Mesendoderm (in vitro differentiated cells): ENCODE results near the gene ARHGAP26.

ENCODE experiments used
- DNase-seq: peaks from one replicate; pipeline ENCODE4 v3.0.0; 2013
- H2AK5ac ChIP-seq: 2 replicates; pipeline ENCODE4 v1.6.1; 2013; ENCODE audit warnings: low read length, inconsistent platforms
- H2BK120ac ChIP-seq: 2 replicates; pipeline ENCODE4 v1.6.1; 2013; ENCODE audit warnings: low read depth, mild to moderate bottlenecking, low read length, moderate library complexity, mixed read lengths
- H2BK15ac ChIP-seq: replicated peaks from 2 replicates; pipeline ENCODE4 v1.6.1; 2013; ENCODE audit warnings: low read depth, mild to moderate bottlenecking, moderate library complexity
- H2BK5ac ChIP-seq: 2 replicates; pipeline ENCODE4 v1.6.1; 2013; ENCODE audit warnings: low read length, inconsistent platforms
- H3K18ac ChIP-seq: 2 replicates; pipeline ENCODE4 v1.6.1; 2013; ENCODE audit warnings: mild to moderate bottlenecking, low read length, mixed read lengths
- H3K23ac ChIP-seq: one replicate; pipeline ENCODE4 v1.6.1; 2013; ENCODE audit warnings: low read length
- H3K27ac ChIP-seq: 2 replicates; pipeline ENCODE4 v1.5.1; 2013; ENCODE audit warnings: low read depth, mild to moderate bottlenecking, inconsistent platforms, low read length, moderate library complexity
- H3K27me3 ChIP-seq: 2 replicates; pipeline ENCODE4 v1.6.1; 2013; ENCODE audit warnings: low read length, control low read depth, mild to moderate bottlenecking, inconsistent platforms; ENCODE audit not compliant: insufficient read depth, poor library complexity
- H3K36me3 ChIP-seq: 2 replicates; pipeline ENCODE4 v1.6.1; 2013; ENCODE audit warnings: low read length, inconsistent platforms; ENCODE audit not compliant: control insufficient read depth, insufficient read depth
- H3K4ac ChIP-seq: one replicate; pipeline ENCODE4 v1.6.1; 2013; ENCODE audit warnings: low read depth, mild to moderate bottlenecking, low read length, moderate library complexity
- H3K4me1 ChIP-seq: 2 replicates; pipeline ENCODE4 v1.6.1; 2013; ENCODE audit warnings: low read depth, low read length, inconsistent platforms; ENCODE audit not compliant: control insufficient read depth
- H3K4me2 ChIP-seq: 2 replicates; pipeline ENCODE4 v1.6.1; 2013; ENCODE audit warnings: low read length
- H3K4me3 ChIP-seq: 2 replicates; pipeline ENCODE4 v1.5.1; 2013; ENCODE audit warnings: mild to moderate bottlenecking, low read length
- H3K56ac ChIP-seq: one replicate; pipeline ENCODE4 v1.6.1; 2013; ENCODE audit warnings: low read length
- H3K79me1 ChIP-seq: 2 replicates; pipeline ENCODE4 v1.6.1; 2013; ENCODE audit warnings: low read length, inconsistent platforms
- H3K79me2 ChIP-seq: 2 replicates; pipeline ENCODE4 v1.6.1; 2013; ENCODE audit warnings: mild to moderate bottlenecking, low read length; ENCODE audit not compliant: control insufficient read depth, insufficient read depth
- H3K9ac ChIP-seq: 2 replicates; pipeline ENCODE4 v1.6.1; 2013; ENCODE audit warnings: low read length, inconsistent platforms
- H4K5ac ChIP-seq: one replicate; pipeline ENCODE4 v1.6.1; 2013; ENCODE audit warnings: low read length
- H4K8ac ChIP-seq: one replicate; pipeline ENCODE4 v1.6.1; 2013; ENCODE audit warnings: low read depth, mild to moderate bottlenecking, control low read depth, low read length, moderate library complexity
- WGBS: extraction: QIAGEN DNeasy Blood & Tissue Kit; methylation state at CpG from one replicate; pipeline ENCODE4 v1.1.7; 2013; ENCODE audit warnings: low lambda C conversion rate, missing lambda C conversion rate; ENCODE audit not compliant: insufficient coverage; ENCODE audit errors: extremely low coverage; 5-methylcytosine and 5-hydroxymethylcytosine counted together

The ARHGAP26 gene

GRCh38 chr5:142832263-142832662, 62.1 kb downstream of the ARHGAP26 start:
- H3K79me2 ChIP-seq: no peaks in the 10 kb centered on the region
- H3K56ac ChIP-seq: no peak overlapping the region
- no peak overlapping the region for H2BK120ac ChIP-seq
- no peak overlapping the region for H4K8ac ChIP-seq
- H3K23ac ChIP-seq: no peak overlapping the region
- no peak overlapping the region for H3K9ac ChIP-seq
- H2AK5ac ChIP-seq: no peak overlapping the region
- no peak overlapping the region for H3K4me3 ChIP-seq
- H2BK15ac ChIP-seq: no peak overlapping the region
- H4K5ac ChIP-seq: no peak overlapping the region
- no CpG with 5 or more reads among the region's 3 CpGs for WGBS
- H3K18ac ChIP-seq: no peak overlapping the region
- H3K79me1 ChIP-seq: peaks cover 1% of the 10 kb centered on the region
- peaks cover 7% of the 10 kb centered on the region for H3K4me1 ChIP-seq
- no peak for DNase-seq
- no peak overlapping the region for H2BK5ac ChIP-seq
- H3K4ac ChIP-seq: no peak overlapping the region
- no peaks in the 10 kb centered on the region for H3K27me3 ChIP-seq
- no peaks in the 10 kb centered on the region for H3K36me3 ChIP-seq
- H3K4me2 ChIP-seq: no peak overlapping the region
- H3K27ac ChIP-seq: no peak overlapping the region

GRCh38 chr5:142833517-142834449, 63.6 kb downstream of the ARHGAP26 start:
- no CpG with 5 or more reads among the region's 7 CpGs for WGBS
- H3K4me3 ChIP-seq: no peak overlapping the region
- H3K27ac ChIP-seq: no peak overlapping the region

GRCh38 chr5:142834504-142834903, 64.3 kb downstream of the ARHGAP26 start:
- Histone ChIP-seq H4K8ac (no peak overlapping the region), H3K4ac (no peak overlapping the region), H2BK5ac (no peak overlapping the region), H3K27me3 (no peaks in the 10 kb centered on the region), H3K4me3 (no peak overlapping the region), H2BK120ac (no peak overlapping the region), H3K27ac (no peak overlapping the region), H3K4me1 (no peaks in the 10 kb centered on the region), H3K79me2 (no peaks in the 10 kb centered on the region), H3K9ac (no peak overlapping the region), H4K5ac (no peak overlapping the region), H3K23ac (no peak overlapping the region), H2BK15ac (no peak overlapping the region), H3K79me1 (peaks cover 1% of the 10 kb centered on the region), H3K18ac (no peak overlapping the region), H3K36me3 (no peaks in the 10 kb centered on the region), H2AK5ac (no peak overlapping the region), H3K56ac (no peak overlapping the region), H3K4me2 (no peak overlapping the region)
- WGBS: no CpG with 5 or more reads among the region's 4 CpGs
- DNase-seq: no peak

More at GRCh38 chr5:142833517-142834449, 63.6 kb downstream of the ARHGAP26 start:
- Histone ChIP-seq H4K8ac (no peak overlapping the region), H3K79me2 (no peaks in the 10 kb centered on the region), H2BK120ac (no peak overlapping the region), H4K5ac (no peak overlapping the region), H2AK5ac (no peak overlapping the region), H2BK5ac (no peak overlapping the region), H3K27me3 (no peaks in the 10 kb centered on the region), H3K9ac (no peak overlapping the region), H2BK15ac (no peak overlapping the region), H3K56ac (no peak overlapping the region), H3K4me1 (no peaks in the 10 kb centered on the region), H3K79me1 (peaks cover 1% of the 10 kb centered on the region), H3K18ac (no peak overlapping the region), H3K4ac (no peak overlapping the region), H3K4me2 (no peak overlapping the region), H3K23ac (peak overlapping the region; percentile 75), H3K36me3 (no peaks in the 10 kb centered on the region)
- no peak for DNase-seq

- H3K4me3 ChIP-seq: no peak overlapping the region
- H3K79me1 ChIP-seq: no peaks in the 10 kb centered on the region
- no peak overlapping the region for H3K4me2 ChIP-seq
- H3K23ac ChIP-seq: no peak overlapping the region
- no peaks in the 10 kb centered on the region for H3K36me3 ChIP-seq
- no peak overlapping the region for H3K4ac ChIP-seq
- H3K27ac ChIP-seq: no peak overlapping the region
- no CpG with 5 or more reads among the region's 1 CpG for WGBS
- H3K56ac ChIP-seq: no peak overlapping the region
- H2BK120ac ChIP-seq: no peak overlapping the region
- H3K9ac ChIP-seq: no peak overlapping the region
- H3K18ac ChIP-seq: no peak overlapping the region
- H4K8ac ChIP-seq: no peak overlapping the region
- H3K27me3 ChIP-seq: no peaks in the 10 kb centered on the region
- no peak overlapping the region for H4K5ac ChIP-seq
- no peak overlapping the region for H2BK5ac ChIP-seq
- H2BK15ac ChIP-seq: no peak overlapping the region
- no peak for DNase-seq
- no peak overlapping the region for H2AK5ac ChIP-seq
- no peaks in the 10 kb centered on the region for H3K79me2 ChIP-seq
- no peaks in the 10 kb centered on the region for H3K4me1 ChIP-seq
Measured at GRCh38 chr5:142835540-142835939, 65.4 kb downstream of the ARHGAP26 start.

- Histone ChIP-seq H4K5ac (no peak overlapping the region), H3K27me3 (no peaks in the 10 kb centered on the region), H3K18ac (no peak overlapping the region), H3K4me1 (no peaks in the 10 kb centered on the region), H2BK15ac (no peak overlapping the region), H3K23ac (no peak overlapping the region), H3K4me2 (no peak overlapping the region), H3K27ac (no peak overlapping the region), H3K79me1 (no peaks in the 10 kb centered on the region), H3K36me3 (no peaks in the 10 kb centered on the region), H3K4ac (no peak overlapping the region), H2BK5ac (no peak overlapping the region), H4K8ac (no peak overlapping the region), H3K4me3 (no peak overlapping the region), H2AK5ac (no peak overlapping the region), H3K79me2 (no peaks in the 10 kb centered on the region), H2BK120ac (no peak overlapping the region), H3K9ac (no peak overlapping the region), H3K56ac (no peak overlapping the region)
- no peak for DNase-seq
- WGBS: no CpG with 5 or more reads among the region's 2 CpGs
Measured at GRCh38 chr5:142836048-142836447, 65.9 kb downstream of the ARHGAP26 start.
